ENCODE results near the gene SLC30A2. TPM values are rescaled to one million over a fixed set of nuclear protein-coding genes. Genes with fewer than 3 reads are reported as not detected.

The SLC30A2 gene
- total and polyA plus RNA-seq, 4 donors, result 0.02 to 0.51 (median 0.24) TPM

DNA sequence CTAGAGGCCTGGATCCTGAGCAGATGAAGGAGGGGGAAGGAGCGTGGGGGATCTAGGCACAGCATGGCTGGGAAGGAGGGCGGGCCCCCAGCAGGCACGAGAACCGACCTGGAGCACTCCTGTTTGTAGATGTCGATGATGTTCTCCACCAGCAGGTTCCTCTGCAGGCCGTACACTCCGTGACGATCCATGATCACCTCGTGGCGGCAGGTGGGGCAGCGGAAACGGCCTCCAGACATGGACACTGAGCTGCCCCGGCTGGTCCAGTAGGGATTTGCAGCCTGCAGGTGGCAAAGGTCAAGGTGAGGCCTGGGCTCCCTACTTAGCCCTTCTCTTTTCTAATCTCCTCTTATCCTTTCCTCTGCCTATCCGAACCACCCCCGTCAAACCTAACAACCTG lies 20.2 kb upstream of the SLC30A2 start:
- Histone ChIP-seq H3K4me1 (ENCODE audit: control insufficient read depth in 5 of 5, insufficient read depth in 5 of 5, low read length in 5 of 5) (peaks cover 0 to 7% (median 0%) of the 10 kb centered on the region in 5 donors), H3K9me3 (ENCODE audit: control insufficient read depth in 4 of 4, insufficient read depth in 3 of 4, low read length in 3 of 4) (no peaks in the 10 kb centered on the region), H3K36me3 (ENCODE audit: control insufficient read depth in 4 of 4, insufficient read depth in 4 of 4, low read length in 4 of 4) (peaks cover 0 to 6% (median 0%) of the 10 kb centered on the region in 4 donors), H3K4me3 (no peak overlapping the region), H3K9ac (ENCODE audit: insufficient read depth in 1 of 2, low read length in 2 of 2) (no peak overlapping the region), H3K27ac (ENCODE audit: low read depth in 1 of 2, low read length in 1 of 2) (peak overlapping the region in 1 of 2 donors; percentile 96), H3K27me3 (ENCODE audit: control insufficient read depth in 3 of 3, insufficient read depth in 3 of 3, low read length in 2 of 3) (peaks cover 0 to 4% (median 3%) of the 10 kb centered on the region in 3 donors)
- WGBS, 2 donors, result 83 to 88% methylated on average over 15 of the region's 15 CpGs
- no peak for ATAC-seq (ENCODE audit: insufficient read depth, low FRiP score)
- no peak for DNase-seq
- TF ChIP-seq, protein P1, sequence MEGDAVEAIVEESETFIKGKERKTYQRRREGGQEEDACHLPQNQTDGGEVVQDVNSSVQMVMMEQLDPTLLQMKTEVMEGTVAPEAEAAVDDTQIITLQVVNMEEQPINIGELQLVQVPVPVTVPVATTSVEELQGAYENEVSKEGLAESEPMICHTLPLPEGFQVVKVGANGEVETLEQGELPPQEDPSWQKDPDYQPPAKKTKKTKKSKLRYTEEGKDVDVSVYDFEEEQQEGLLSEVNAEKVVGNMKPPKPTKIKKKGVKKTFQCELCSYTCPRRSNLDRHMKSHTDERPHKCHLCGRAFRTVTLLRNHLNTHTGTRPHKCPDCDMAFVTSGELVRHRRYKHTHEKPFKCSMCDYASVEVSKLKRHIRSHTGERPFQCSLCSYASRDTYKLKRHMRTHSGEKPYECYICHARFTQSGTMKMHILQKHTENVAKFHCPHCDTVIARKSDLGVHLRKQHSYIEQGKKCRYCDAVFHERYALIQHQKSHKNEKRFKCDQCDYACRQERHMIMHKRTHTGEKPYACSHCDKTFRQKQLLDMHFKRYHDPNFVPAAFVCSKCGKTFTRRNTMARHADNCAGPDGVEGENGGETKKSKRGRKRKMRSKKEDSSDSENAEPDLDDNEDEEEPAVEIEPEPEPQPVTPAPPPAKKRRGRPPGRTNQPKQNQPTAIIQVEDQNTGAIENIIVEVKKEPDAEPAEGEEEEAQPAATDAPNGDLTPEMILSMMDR (IDR thresholded peaks at IDR 0.05; ENCODE audit: control extremely low read depth, extremely low read depth), result no peak

DNA sequence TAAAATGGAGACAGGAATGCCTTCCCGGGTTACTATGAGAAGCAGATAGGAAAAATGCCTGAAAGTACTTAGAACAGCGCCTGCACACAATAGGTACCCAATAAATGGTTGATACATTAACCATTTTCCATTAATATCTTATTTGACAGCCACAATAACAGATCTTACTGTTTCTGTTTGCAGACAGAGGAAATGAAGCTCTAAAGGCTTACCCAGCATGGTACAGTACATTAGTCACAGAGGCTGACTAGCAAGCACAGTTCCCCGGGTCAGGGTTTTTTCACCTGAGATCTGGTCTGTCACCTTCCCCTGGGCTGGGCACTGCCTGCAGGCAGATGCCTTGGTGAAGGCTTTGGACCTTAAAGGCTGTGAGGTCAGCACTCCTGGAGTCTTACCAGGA lies 18.6 kb upstream of the SLC30A2 start:
- ATAC-seq (ENCODE audit: insufficient read depth, low FRiP score) (no peak), DNase-seq (no peak)
- H3K9me3 ChIP-seq (ENCODE audit: control insufficient read depth in 4 of 4, insufficient read depth in 3 of 4, low read length in 3 of 4), result no peaks in the 10 kb centered on the region
- no peak overlapping the region for H3K4me3 ChIP-seq
- WGBS, 2 donors, result 66 to 89% methylated on average over 3 of the region's 3 CpGs
- H3K36me3 ChIP-seq (ENCODE audit: control insufficient read depth in 4 of 4, insufficient read depth in 4 of 4, low read length in 4 of 4), result peaks cover 0 to 16% (median 0%) of the 10 kb centered on the region in 4 donors
- H3K27ac ChIP-seq (ENCODE audit: low read depth in 1 of 2, low read length in 1 of 2), result peak overlapping the region in 1 of 2 donors; percentile 96
- H3K27me3 ChIP-seq (ENCODE audit: control insufficient read depth in 3 of 3, insufficient read depth in 3 of 3, low read length in 2 of 3), result peaks cover 0 to 4% (median 3%) of the 10 kb centered on the region in 3 donors
- no peak overlapping the region for H3K9ac ChIP-seq (ENCODE audit: insufficient read depth in 1 of 2, low read length in 2 of 2)
- H3K4me1 ChIP-seq (ENCODE audit: control insufficient read depth in 5 of 5, insufficient read depth in 5 of 5, low read length in 5 of 5), result peaks cover 0 to 7% (median 2%) of the 10 kb centered on the region in 5 donors
- TF ChIP-seq, protein P1 (IDR thresholded peaks at IDR 0.05; ENCODE audit: control extremely low read depth, extremely low read depth), result no peak

DNA sequence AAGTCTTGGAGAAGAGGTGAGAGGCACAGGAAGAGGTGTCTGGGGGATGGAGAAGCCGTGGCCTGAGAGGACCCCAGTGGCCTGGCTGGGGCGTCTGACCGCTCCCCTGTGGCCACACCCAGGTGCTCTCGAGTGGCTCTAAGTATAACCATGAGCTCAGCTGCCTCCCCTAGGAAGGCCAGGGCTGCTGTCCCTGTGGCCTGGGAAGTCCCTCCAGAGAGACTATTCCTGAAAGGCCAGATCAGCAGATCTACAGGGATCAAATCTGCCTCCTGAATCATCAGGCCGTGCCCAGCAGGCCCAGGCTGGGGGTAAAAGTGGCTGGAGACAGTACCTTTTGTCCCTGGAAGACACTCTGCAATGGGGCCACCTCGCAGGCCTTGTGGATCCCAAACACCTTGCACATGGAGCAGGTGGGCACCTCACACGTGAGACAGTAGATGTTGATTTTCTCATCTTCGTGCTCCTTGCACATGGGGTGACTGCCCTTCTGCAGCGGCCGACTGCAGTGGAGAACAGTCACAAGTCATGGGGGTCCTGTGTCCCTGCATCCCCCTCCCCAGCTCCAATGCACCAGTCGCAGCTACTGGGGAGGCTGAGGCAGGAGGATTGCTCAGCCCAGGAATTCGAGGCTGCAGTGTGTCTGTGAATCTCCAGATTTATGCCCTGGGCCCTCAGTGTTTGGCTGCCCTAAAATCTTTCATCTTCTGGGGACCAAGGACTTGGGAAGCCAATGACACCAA lies 15.1 kb upstream of the SLC30A2 start:
- Histone ChIP-seq H3K9ac (ENCODE audit: insufficient read depth in 1 of 2, low read length in 2 of 2) (no peak overlapping the region), H3K4me3 (no peak overlapping the region), H3K36me3 (ENCODE audit: control insufficient read depth in 4 of 4, insufficient read depth in 4 of 4, low read length in 4 of 4) (peaks cover 0 to 26% (median 0%) of the 10 kb centered on the region in 4 donors), H3K27me3 (ENCODE audit: control insufficient read depth in 3 of 3, insufficient read depth in 3 of 3, low read length in 2 of 3) (peaks cover 0 to 3% (median 3%) of the 10 kb centered on the region in 3 donors), H3K4me1 (ENCODE audit: control insufficient read depth in 5 of 5, insufficient read depth in 5 of 5, low read length in 5 of 5) (peaks cover 0 to 8% (median 0%) of the 10 kb centered on the region in 5 donors), H3K9me3 (ENCODE audit: control insufficient read depth in 4 of 4, insufficient read depth in 3 of 4, low read length in 3 of 4) (peaks cover 0 to 1% (median 0%) of the 10 kb centered on the region in 4 donors), H3K27ac (ENCODE audit: low read depth in 1 of 2, low read length in 1 of 2) (no peak overlapping the region)
- ATAC-seq (ENCODE audit: insufficient read depth, low FRiP score), result no peak
- WGBS, 2 donors, result 81 to 85% methylated on average over 12 of the region's 12 CpGs
- no peak for DNase-seq
- TF ChIP-seq, protein P1 (IDR thresholded peaks at IDR 0.05; ENCODE audit: control extremely low read depth, extremely low read depth), result no peak

Data from lung (tissue), 12 donors.